Mucosa of descending colon (tissue), 3 donors: ENCODE measurements around the gene SFXN1. TPM values are rescaled to one million over a fixed set of nuclear protein-coding genes. Genes with fewer than 3 reads are reported as not detected.

ENCODE experiments used
- ATAC-seq: fragments of 200-7000 bp; cut with Tn5 transposase; one replicate; pipeline ENCODE4 v1.9.1; 2020; ENCODE audit warnings: mild to moderate bottlenecking, moderate library complexity
- DNase-seq, 3 donors: peaks; one replicate each; pipeline ENCODE4 v3.0.0-alpha.2; 2020
- H3K36me3 ChIP-seq: fragments of 200-600 bp; one replicate; pipeline ENCODE4 v1.8.0; 2021; ENCODE audit warnings: low read depth, mild to moderate bottlenecking
- H3K4me1 ChIP-seq: fragments of 200-600 bp; one replicate; pipeline ENCODE4 v1.8.0; 2021; ENCODE audit warnings: low read depth, mild to moderate bottlenecking
- H3K4me3 ChIP-seq: fragments of 200-600 bp; one replicate; pipeline ENCODE4 v1.8.0; 2021; ENCODE audit warnings: mild to moderate bottlenecking
- H3K9me3 ChIP-seq: fragments of 200-600 bp; one replicate; pipeline ENCODE4 v1.8.0; 2021; ENCODE audit warnings: mild to moderate bottlenecking
- intact Hi-C, 2 donors: fragments of 100-400 bp; cut with DNase I in 1 of 2; cut with micrococcal nuclease in 1 of 2; formaldehyde crosslinking; loops; one replicate each; pipeline versions ENCODE4 v1.11.0 to v1.11.1; 2022; cut with DNase I, micrococcal nuclease
- total RNA-seq, 3 donors: library from RNA; stranded (reverse); fragmentation: NEBNext Ultra II Directional in 2 of 3; extraction: Animal tissue kit (Norgen Biotek cat#: 25700) in 2 of 3; gene quantifications; one replicate each; pipeline versions ENCODE4 v1.2.1 to v1.2.4, GENCODE V29; 2021 to 2023
- TF ChIP-seq, protein P1 (sequence below): fragments of 200-600 bp; IDR thresholded peaks from one replicate; pipeline ENCODE4 v1.8.0; 2022; ENCODE audit warnings: antibody characterized with exemption, mild to moderate bottlenecking
- donor health status: DM: no; HTN: no; CAD: no; lungs with moderate emphysema.
- donor health status: DM: no; HTN: no; CAD: no.
- donor health status: DM: no; HTN: yes; CAD: no.

SFXN1 gene
- total RNA-seq, 3 donors from 2014 or later = 56.8 to 122 (median 92.5) TPM

DNA sequence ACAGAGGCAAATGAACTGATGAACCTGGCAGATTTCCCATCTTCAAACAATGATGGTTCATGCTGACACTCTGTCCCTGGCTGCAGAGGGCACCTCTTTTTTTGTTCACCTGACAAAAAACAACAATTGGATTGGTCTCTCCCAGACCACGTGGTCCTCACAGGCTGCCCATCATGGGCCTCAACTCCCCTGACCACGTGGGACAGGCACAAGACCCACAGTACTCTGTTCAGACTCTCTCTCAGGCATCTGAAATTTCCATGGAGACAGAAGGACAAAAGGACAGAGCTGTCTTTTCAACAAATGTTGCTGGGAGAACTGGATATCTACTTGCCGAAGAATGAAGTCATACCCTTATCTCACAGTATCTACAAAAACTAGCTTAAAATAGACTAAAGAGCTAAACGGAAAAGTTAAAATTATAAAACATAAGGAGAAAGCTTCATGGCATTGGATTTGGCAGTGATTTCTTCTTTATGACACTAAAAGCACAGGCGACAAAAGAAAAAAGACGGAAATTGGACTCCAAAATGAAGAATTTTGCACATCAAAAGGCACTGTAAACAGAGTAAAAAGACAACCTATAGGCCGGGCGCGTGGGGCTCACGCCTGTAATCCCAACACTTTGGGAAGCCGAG lies 22.1 kb upstream of the SFXN1 start:
- no peak for DNase-seq
- ATAC-seq = no peak
- no peaks in the 10 kb centered on the region for H3K36me3 ChIP-seq
- H3K4me3 ChIP-seq = no peak overlapping the region
- H3K9me3 ChIP-seq = no peaks in the 10 kb centered on the region
- intact Hi-C loops = no loop called here
- TF ChIP-seq, protein P1, sequence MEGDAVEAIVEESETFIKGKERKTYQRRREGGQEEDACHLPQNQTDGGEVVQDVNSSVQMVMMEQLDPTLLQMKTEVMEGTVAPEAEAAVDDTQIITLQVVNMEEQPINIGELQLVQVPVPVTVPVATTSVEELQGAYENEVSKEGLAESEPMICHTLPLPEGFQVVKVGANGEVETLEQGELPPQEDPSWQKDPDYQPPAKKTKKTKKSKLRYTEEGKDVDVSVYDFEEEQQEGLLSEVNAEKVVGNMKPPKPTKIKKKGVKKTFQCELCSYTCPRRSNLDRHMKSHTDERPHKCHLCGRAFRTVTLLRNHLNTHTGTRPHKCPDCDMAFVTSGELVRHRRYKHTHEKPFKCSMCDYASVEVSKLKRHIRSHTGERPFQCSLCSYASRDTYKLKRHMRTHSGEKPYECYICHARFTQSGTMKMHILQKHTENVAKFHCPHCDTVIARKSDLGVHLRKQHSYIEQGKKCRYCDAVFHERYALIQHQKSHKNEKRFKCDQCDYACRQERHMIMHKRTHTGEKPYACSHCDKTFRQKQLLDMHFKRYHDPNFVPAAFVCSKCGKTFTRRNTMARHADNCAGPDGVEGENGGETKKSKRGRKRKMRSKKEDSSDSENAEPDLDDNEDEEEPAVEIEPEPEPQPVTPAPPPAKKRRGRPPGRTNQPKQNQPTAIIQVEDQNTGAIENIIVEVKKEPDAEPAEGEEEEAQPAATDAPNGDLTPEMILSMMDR = no peak
- H3K4me1 ChIP-seq = no peaks in the 10 kb centered on the region

DNA sequence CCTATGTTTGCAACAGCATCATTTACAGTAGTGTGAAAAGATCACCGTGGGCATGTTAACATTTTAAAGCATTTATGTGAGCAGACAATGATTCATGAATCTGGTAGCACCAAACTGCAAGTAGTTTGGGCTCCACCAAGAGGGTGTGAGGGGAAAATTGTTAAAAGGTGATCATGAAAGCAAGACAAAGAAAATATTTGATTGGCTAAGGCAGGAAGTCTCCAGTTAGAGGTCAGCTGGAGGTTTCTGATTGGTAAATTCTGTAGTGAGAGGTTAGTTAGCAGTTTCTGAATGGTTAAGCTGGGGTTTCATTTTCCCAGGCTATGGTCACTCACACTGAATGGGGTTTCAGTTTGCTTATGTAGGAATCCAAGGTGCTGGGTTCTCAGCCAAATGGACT lies 20.9 kb upstream of the SFXN1 start:
- Histone ChIP-seq H3K36me3 (no peaks in the 10 kb centered on the region), H3K9me3 (no peaks in the 10 kb centered on the region), H3K4me1 (no peaks in the 10 kb centered on the region), H3K4me3 (no peak overlapping the region)
- TF ChIP-seq, protein P1 = no peak
- no peak for DNase-seq
- ATAC-seq = no peak
- intact Hi-C loops = no loop called here

DNA sequence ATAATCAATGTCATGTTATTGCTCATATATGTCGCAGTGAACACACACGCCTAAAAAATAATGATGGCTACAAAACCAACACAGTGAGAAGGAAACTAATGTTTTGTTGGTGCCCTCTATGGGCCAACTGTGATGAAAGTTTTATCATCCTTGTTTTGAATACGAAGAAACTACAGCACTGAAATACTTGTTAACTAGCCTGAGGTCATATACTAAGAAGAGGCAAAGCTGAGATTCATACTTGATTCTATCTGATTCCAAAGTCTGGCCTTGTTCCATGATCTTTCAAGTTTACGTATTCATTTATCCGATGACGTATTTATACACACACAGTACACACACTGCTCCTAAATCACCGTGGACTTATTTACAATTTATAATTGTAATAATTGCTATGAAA lies 18.2 kb upstream of the SFXN1 start:
- Histone ChIP-seq H3K36me3 (no peaks in the 10 kb centered on the region), H3K4me1 (no peaks in the 10 kb centered on the region), H3K9me3 (no peaks in the 10 kb centered on the region), H3K4me3 (no peak overlapping the region)
- TF ChIP-seq, protein P1 = no peak
- DNase-seq (peak in 1 of 3 donors; percentile 23), ATAC-seq (no peak)
- intact Hi-C loops = no loop called here

DNA sequence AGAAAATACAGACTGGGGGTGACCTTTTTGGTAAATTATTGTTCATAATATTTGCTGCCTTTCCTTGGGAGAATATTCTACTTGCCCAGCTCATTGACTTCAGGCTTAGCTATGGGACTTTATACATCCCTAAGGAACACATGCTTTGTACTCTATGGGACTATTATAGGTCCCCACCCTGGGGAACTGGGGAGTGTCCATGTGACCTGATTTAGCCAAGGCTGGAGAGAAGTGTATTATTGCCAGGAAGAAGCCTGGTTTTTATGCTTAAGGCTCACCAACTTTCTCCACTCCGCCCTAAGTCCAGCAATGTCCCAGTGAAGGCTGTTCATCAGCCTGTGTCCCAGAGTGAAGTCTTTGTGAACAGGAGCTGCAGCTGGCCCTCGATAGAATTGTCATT lies 17.8 kb upstream of the SFXN1 start:
- H3K36me3 ChIP-seq = no peaks in the 10 kb centered on the region
- no peak for DNase-seq

DNA sequence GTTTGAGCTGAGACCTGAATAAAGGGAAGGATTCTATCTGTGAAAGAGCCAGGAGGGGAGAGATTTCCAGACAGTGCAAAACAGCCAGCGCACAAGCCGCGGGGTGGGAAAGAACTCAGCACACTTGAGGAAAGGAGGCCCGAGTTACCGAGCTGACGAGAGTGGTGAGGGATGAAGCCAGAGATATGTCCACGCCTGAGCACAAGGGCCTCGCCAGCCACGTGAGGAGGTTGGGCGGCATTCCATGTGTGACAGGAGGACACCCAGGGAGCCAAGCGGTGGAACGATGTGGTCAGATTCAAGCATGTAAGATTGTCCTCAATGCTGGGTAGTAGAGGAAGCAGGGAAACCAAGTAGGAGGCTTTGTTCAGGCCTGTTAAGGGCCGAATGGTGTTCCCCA lies 17.0 kb upstream of the SFXN1 start:
- H3K4me1 ChIP-seq = no peaks in the 10 kb centered on the region
- intact Hi-C loops = no loop called here
- DNase-seq (no peak), ATAC-seq (no peak)
- no peaks in the 10 kb centered on the region for H3K9me3 ChIP-seq
- no peak overlapping the region for H3K4me3 ChIP-seq
- TF ChIP-seq, protein P1 = no peak
- no peaks in the 10 kb centered on the region for H3K36me3 ChIP-seq

More for the DNA sequence above, 17.8 kb upstream of the SFXN1 start:
- peak; percentile 55 for ATAC-seq
- TF ChIP-seq, protein P1 = no peak
- Histone ChIP-seq H3K4me3 (no peak overlapping the region), H3K9me3 (no peaks in the 10 kb centered on the region), H3K4me1 (no peaks in the 10 kb centered on the region)
- intact Hi-C loops = no loop called here

DNA sequence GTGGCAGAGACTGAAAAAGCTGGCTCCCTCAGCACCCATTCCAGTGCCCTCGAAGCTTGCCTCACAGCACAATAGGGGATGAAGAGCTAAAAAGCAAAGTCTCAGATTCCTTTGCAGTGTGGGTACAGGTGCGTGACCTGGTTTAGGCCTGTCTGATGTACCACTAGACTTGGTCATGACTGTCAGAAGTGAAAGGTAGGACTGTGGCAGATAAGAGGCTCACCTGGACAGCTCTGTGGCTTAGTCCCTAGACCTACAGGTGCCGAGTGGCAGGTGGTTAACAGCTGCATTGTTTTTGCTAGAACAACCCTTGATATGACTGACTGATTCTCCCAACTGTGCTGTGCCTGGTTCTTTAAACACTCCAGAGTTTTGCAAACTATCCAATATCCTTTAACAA lies 14.7 kb upstream of the SFXN1 start:
- no peaks in the 10 kb centered on the region for H3K9me3 ChIP-seq
- intact Hi-C loops = no loop called here
- no peak for ATAC-seq

More for the DNA sequence above, 14.7 kb upstream of the SFXN1 start:
- no peak for DNase-seq
- TF ChIP-seq, protein P1 = no peak
- Histone ChIP-seq H3K36me3 (no peaks in the 10 kb centered on the region), H3K4me3 (no peak overlapping the region), H3K4me1 (no peaks in the 10 kb centered on the region)
